CD14-positive monocyte (primary cell): ENCODE measurements around the gene DUSP9. TPM values are rescaled to one million over a fixed set of nuclear protein-coding genes. Genes with fewer than 3 reads are reported as not detected.
A peak's percentile ranks its signal among the peaks of the same experiment; 100 is the strongest.

ENCODE experiments used
- DNase-seq, 3 donors: peaks; one replicate each; pipeline ENCODE4 v3.0.0-alpha.2; 2011 to 2022
- H2AFZ ChIP-seq: 2 replicates; pipeline ENCODE4 v1.6.0; 2012; ENCODE audit warnings: mild to moderate bottlenecking, low read depth, low read length, inconsistent platforms; ENCODE audit not compliant: insufficient read depth, poor library complexity, severe bottlenecking
- H3K27ac ChIP-seq, 2 donors: 1 replicate in 1 of 2; 2 replicates in 1 of 2; pipeline ENCODE4 v1.5.1; 2012 to 2013; ENCODE audit warnings: low read length in 2 of 2, control low read depth in 1 of 2, inconsistent platforms in 1 of 2, low read depth in 1 of 2, mild to moderate bottlenecking in 1 of 2
- H3K27me3 ChIP-seq, 2 donors: one replicate each; pipeline versions ENCODE4 v1.6.0 to v1.6.1; 2011 to 2013; ENCODE audit warnings: low read length in 2 of 2; ENCODE audit not compliant: control insufficient read depth in 2 of 2, insufficient read depth in 2 of 2
- H3K36me3 ChIP-seq, 2 donors: replicated peaks in 1 of 2; 1 replicate in 1 of 2; 2 replicates in 1 of 2; pipeline versions ENCODE4 v1.5.1 to v1.6.1; 2012 to 2013; ENCODE audit warnings: low read length in 2 of 2, control low read depth in 1 of 2, inconsistent platforms in 1 of 2, mild to moderate bottlenecking in 1 of 2; ENCODE audit not compliant: insufficient read depth in 2 of 2, control insufficient read depth in 1 of 2
- H3K4me1 ChIP-seq, 2 donors: 1 replicate in 1 of 2; 2 replicates in 1 of 2; pipeline versions ENCODE4 v1.5.1 to v1.6.1; 2012 to 2013; ENCODE audit warnings: low read length in 2 of 2, control low read depth in 1 of 2, inconsistent platforms in 1 of 2, mild to moderate bottlenecking in 1 of 2, moderate library complexity in 1 of 2; ENCODE audit not compliant: insufficient read depth in 2 of 2, control insufficient read depth in 1 of 2
- H3K4me2 ChIP-seq: replicated peaks from 2 replicates; pipeline ENCODE3; 2012; ENCODE audit warnings: low read length, moderate library complexity, mild to moderate bottlenecking; ENCODE audit not compliant: poor library complexity, severe bottlenecking; ENCODE audit errors: extremely low read depth
- H3K4me3 ChIP-seq, 3 experiments: fragments of 200-600 bp in 1 of 3; sonication (generic) in 1 of 3; replicated peaks in 1 of 3; 1 replicate in 2 of 3; 2 replicates in 1 of 3; pipeline ENCODE4 v1.5.1; 2011 to 2013; ENCODE audit warnings: low read length in 3 of 3, mild to moderate bottlenecking in 3 of 3, control low read depth in 2 of 3, low read depth in 2 of 3, inconsistent platforms in 1 of 3, moderate library complexity in 1 of 3
- H3K79me2 ChIP-seq: 2 replicates; pipeline ENCODE4 v1.6.0; 2012; ENCODE audit warnings: mild to moderate bottlenecking, control low read depth, inconsistent platforms, low read length, moderate library complexity; ENCODE audit not compliant: insufficient read depth
- H3K9ac ChIP-seq: 2 replicates; pipeline ENCODE4 v1.6.0; 2017; ENCODE audit warnings: low read length, mild to moderate bottlenecking; ENCODE audit not compliant: insufficient read depth, poor library complexity, severe bottlenecking
- H3K9me3 ChIP-seq, 2 donors: replicated peaks in 1 of 2; 1 replicate in 1 of 2; 2 replicates in 1 of 2; pipeline versions ENCODE4 v1.5.1 to v1.6.1; 2012 to 2013; ENCODE audit warnings: low read length in 2 of 2, control low read depth in 1 of 2; ENCODE audit not compliant: control insufficient read depth in 1 of 2, insufficient read depth in 1 of 2
- H4K20me1 ChIP-seq: 2 replicates; pipeline ENCODE4 v1.6.0; 2012; ENCODE audit warnings: mild to moderate bottlenecking, low read length, control low read depth, moderate library complexity; ENCODE audit not compliant: insufficient read depth
- H3K27ac Mint-ChIP-seq, 7 donors: one replicate each; pipeline ENCODE4 v1.8.0; 2020; ENCODE audit warnings: mild to moderate bottlenecking in 7 of 7, mixed read lengths in 7 of 7, moderate library complexity in 6 of 7, inconsistent platforms in 2 of 7
- H3K27me3 Mint-ChIP-seq, 3 donors: one replicate each; pipeline ENCODE4 v1.8.0; 2021 to 2022; ENCODE audit warnings: low read depth in 3 of 3, mild to moderate bottlenecking in 3 of 3, mixed read lengths in 3 of 3, moderate library complexity in 3 of 3, inconsistent platforms in 1 of 3
- H3K36me3 Mint-ChIP-seq, 2 donors: one replicate each; pipeline ENCODE4 v1.8.0; 2020; ENCODE audit warnings: mixed read lengths in 2 of 2, inconsistent platforms in 1 of 2, mild to moderate bottlenecking in 1 of 2
- H3K4me1 Mint-ChIP-seq: one replicate; pipeline ENCODE4 v1.8.0; 2020; ENCODE audit warnings: mild to moderate bottlenecking, mixed read lengths
- H3K4me3 Mint-ChIP-seq, 2 donors: one replicate each; pipeline ENCODE4 v1.8.0; 2020; ENCODE audit warnings: mild to moderate bottlenecking in 2 of 2, mixed read lengths in 2 of 2, moderate library complexity in 1 of 2
- H3K9me3 Mint-ChIP-seq, 7 donors: one replicate each; pipeline ENCODE4 v1.8.0; 2020 to 2022; ENCODE audit warnings: mixed read lengths in 7 of 7, mild to moderate bottlenecking in 6 of 7, moderate library complexity in 6 of 7, inconsistent platforms in 2 of 7
- CTCF ChIP-seq: fragments of 200-600 bp; IDR thresholded peaks from one replicate; pipeline ENCODE4 v1.8.0; 2022; ENCODE audit warnings: antibody characterized with exemption, mild to moderate bottlenecking
- WGBS: methylation state at CpG from one replicate; pipeline ENCODE4 v1.1.5; 2013; ENCODE audit warnings: missing lambda C conversion rate; ENCODE audit not compliant: insufficient coverage; 5-methylcytosine and 5-hydroxymethylcytosine counted together
- intact Hi-C, 2 donors: fragments of 100-400 bp; cut with micrococcal nuclease; formaldehyde crosslinking; loops; one replicate each; pipeline versions ENCODE4 v1.15.0 to v1.15.1; 2023
- polyA plus RNA-seq, 3 donors: library from polyadenylated mRNA; depleted of rRNA in 1 of 3; unstranded in 2 of 3; stranded (reverse) in 1 of 3; fragments of 300-500 nt in 2 of 3; fragments of >200 nt in 1 of 3; fragmentation: Illumina TruSeq in 2 of 3; gene quantifications; 1 replicate in 2 of 3; 2 replicates in 1 of 3; pipeline ENCODE4 v1.2.3, GENCODE V29; 2012 to 2021

DUSP9 gene
- polyA plus RNA-seq, 3 donors, result not detected

GRCh38 chrX:153640045-153640686, 6.8 kb upstream of the DUSP9 start:
- peaks cover 0 to 20% (median 8%) of the 10 kb centered on the region in 7 donors for H3K9me3 Mint-ChIP-seq
- Histone ChIP-seq H3K36me3 (no peaks in the 10 kb centered on the region), H2AFZ (no peak overlapping the region), H3K79me2 (no peaks in the 10 kb centered on the region), H3K9me3 (peaks cover 0 to 12% of the 10 kb centered on the region in 2 donors), H3K4me2 (no peak overlapping the region), H3K27me3 (peaks cover 2 to 34% of the 10 kb centered on the region in 2 donors), H3K9ac (no peak overlapping the region), H4K20me1 (no peaks in the 10 kb centered on the region), H3K27ac (no peak overlapping the region), H3K4me1 (peaks cover 0 to 3% of the 10 kb centered on the region in 2 donors), H3K4me3 (no peak overlapping the region)
- intact Hi-C loops, result no loop called here
- WGBS, result 100% methylated on average over 7 of the region's 23 CpGs
- TF ChIP-seq CTCF, result no peak
- peaks cover 0 to 1% of the 10 kb centered on the region in 2 donors for H3K36me3 Mint-ChIP-seq
- H3K4me3 Mint-ChIP-seq, result no peak overlapping the region
- peaks cover 2% of the 10 kb centered on the region for H3K4me1 Mint-ChIP-seq
- DNase-seq, result no peak
- H3K27me3 Mint-ChIP-seq, result peaks cover 32 to 52% (median 52%) of the 10 kb centered on the region in 3 donors
- no peak overlapping the region for H3K27ac Mint-ChIP-seq

GRCh38 chrX:153640736-153641575, 6.0 kb upstream of the DUSP9 start:
- H3K4me2 ChIP-seq, result no peak overlapping the region
- H2AFZ ChIP-seq, result no peak overlapping the region
- H3K27ac ChIP-seq, result no peak overlapping the region
- H3K27me3 ChIP-seq, result peaks cover 8 to 42% of the 10 kb centered on the region in 2 donors
- peaks cover 0 to 3% of the 10 kb centered on the region in 2 donors for H3K4me1 ChIP-seq
- H3K9ac ChIP-seq, result no peak overlapping the region
- no peaks in the 10 kb centered on the region for H4K20me1 ChIP-seq
- no peak overlapping the region for H3K4me3 ChIP-seq
- H3K27me3 Mint-ChIP-seq, result peaks cover 37 to 60% (median 59%) of the 10 kb centered on the region in 3 donors
- WGBS, result 33% methylated on average over 15 of the region's 26 CpGs
- H3K9me3 Mint-ChIP-seq, result peaks cover 0 to 21% (median 8%) of the 10 kb centered on the region in 7 donors
- no peak for TF ChIP-seq CTCF
- H3K79me2 ChIP-seq, result no peaks in the 10 kb centered on the region
- peaks cover 2% of the 10 kb centered on the region for H3K4me1 Mint-ChIP-seq
- peak overlapping the region in 1 of 2 donors; percentile 57 for H3K4me3 Mint-ChIP-seq
- DNase-seq, result no peak
- intact Hi-C loops, result no loop called here
- peak overlapping the region in 2 of 7 donors; percentile 8 to 37 for H3K27ac Mint-ChIP-seq
- peaks cover 0 to 1% of the 10 kb centered on the region in 2 donors for H3K36me3 Mint-ChIP-seq
- peaks cover 0 to 12% of the 10 kb centered on the region in 2 donors for H3K9me3 ChIP-seq
- H3K36me3 ChIP-seq, result no peaks in the 10 kb centered on the region
